Activated T-cell treated with anti-CD3 and anti-CD28 coated beads for 4 hours (primary cell): Measurements from ENCODE around the gene CASP7.
"Not testable (repeated sequence)": the region's sequence is repeated elsewhere in the genome, so short reads cannot be mapped to it uniquely, and the experiment has no call there.

ENCODE experiments used
- DNase-seq: peaks from one replicate; pipeline ENCODE4 v3.0.0-alpha.2; 2020

Gene CASP7

GRCh38 chr10:113754768-113755167, 75.1 kb downstream of the CASP7 start:
- DNase-seq = no peak

GRCh38 chr10:113756940-113757543, 77.3 kb downstream of the CASP7 start:
- no peak for DNase-seq

- DNase-seq = no peak
Observed at GRCh38 chr10:113762083-113762482, 82.4 kb downstream of the CASP7 start.

GRCh38 chr10:113764582-113764981, 84.9 kb downstream of the CASP7 start:
- no peak for DNase-seq

DNA sequence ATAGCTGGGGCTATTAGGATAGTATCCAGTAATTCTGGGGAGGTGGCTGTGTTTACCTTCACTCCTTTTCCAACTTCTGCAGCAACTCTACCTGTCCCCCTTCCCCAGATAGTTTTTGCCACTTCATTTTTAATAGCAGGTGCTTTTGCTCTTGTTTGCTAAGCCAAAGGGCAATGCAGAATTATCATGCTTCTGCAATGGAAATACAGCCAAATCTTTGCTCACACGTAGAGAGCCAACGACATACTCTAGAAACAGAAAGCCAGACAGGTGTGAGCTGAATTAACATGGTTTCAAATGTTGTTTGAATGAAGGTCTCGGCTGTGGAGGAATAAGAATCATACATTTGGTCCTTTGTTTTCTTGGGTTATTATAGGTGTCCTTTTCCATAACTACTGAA, 86.2 kb downstream of the CASP7 start:
- DNase-seq = no peak

GRCh38 chr10:113767222-113767621, 87.5 kb downstream of the CASP7 start:
- no peak for DNase-seq

- no peak for DNase-seq
Observed at GRCh38 chr10:113770346-113770745, 90.6 kb downstream of the CASP7 start.

DNA sequence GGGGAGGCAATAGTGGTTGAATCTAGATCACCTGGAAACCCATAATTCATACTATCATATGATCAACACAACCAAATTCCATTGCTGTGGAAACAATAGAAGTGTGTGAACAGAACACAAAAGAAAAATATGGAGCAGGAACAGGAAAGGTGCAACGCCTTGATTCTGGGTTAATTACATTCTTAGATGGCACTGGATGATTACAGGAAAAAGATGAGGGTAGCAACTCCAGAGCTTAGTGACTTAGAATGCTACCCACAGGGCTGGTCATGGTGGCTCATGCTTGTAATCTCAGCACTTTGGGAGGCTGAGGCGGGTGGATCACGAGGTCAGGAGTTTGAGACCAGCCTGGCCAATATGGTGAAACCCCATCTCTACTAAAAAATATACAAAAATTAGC, 91.4 kb downstream of the CASP7 start:
- DNase-seq = not testable (repeated sequence)

- DNase-seq = no peak
Observed at GRCh38 chr10:113775686-113776294, 96.1 kb downstream of the CASP7 start.

- no peak for DNase-seq
Observed at GRCh38 chr10:113776553-113776952, 96.8 kb downstream of the CASP7 start.
